ENCODE data around the gene SPSB4. TPM values are rescaled to one million over a fixed set of nuclear protein-coding genes. Genes with fewer than 3 reads are reported as not detected.

The SPSB4 gene
- total RNA-seq, 2 experiments from 2014 or later, result not detected

GRCh38 chr3:141148169-141148568 is 97.0 kb downstream of the SPSB4 start:
- ChIA-PET POLR2A (no interaction called here), CTCF (ENCODE audit: unreplicated experiment) (no interaction called here)
- no peaks in the 10 kb centered on the region for H3K9me3 ChIP-seq (ENCODE audit: low read length)
- no peak for TF ChIP-seq EZH2phosphoT487 (IDR thresholded peaks at IDR 0.05; ENCODE audit: borderline replicate concordance, low read depth, low read length)
- TF ChIP-seq CTCF (conservative IDR thresholded peaks at IDR 0.05; ENCODE audit: low read length), result no peak
- no peaks in the 10 kb centered on the region for H4K20me1 ChIP-seq (ENCODE audit: insufficient read depth, low read length)
- no peak for DNase-seq (ENCODE audit: low spot score)
- H3K27ac ChIP-seq (ENCODE audit: low read depth, low read length, poor library complexity, severe bottlenecking), result no peak overlapping the region
- BruUV-seq (replicated peaks), result no TSS peak
- H2AFZ ChIP-seq (ENCODE audit: low read length), result no peak overlapping the region
- intact Hi-C loops (cut with micrococcal nuclease; ENCODE audit: unreplicated experiment), result no loop called here
- H3K36me3 ChIP-seq (ENCODE audit: insufficient read depth, low read length), result no peaks in the 10 kb centered on the region
- no peak overlapping the region for H3K4me2 ChIP-seq (ENCODE audit: low read length)
- H3K9me2 ChIP-seq (ENCODE audit: insufficient read depth, low read length), result no peaks in the 10 kb centered on the region
- no peak overlapping the region for H3K4me3 ChIP-seq (ENCODE audit: low read depth, low read length, poor library complexity, severe bottlenecking)
- no peaks in the 10 kb centered on the region for H3K79me2 ChIP-seq (ENCODE audit: insufficient read depth, low read depth, low read length)
- H3K4me1 ChIP-seq (ENCODE audit: insufficient read depth, low read length, poor library complexity, severe bottlenecking), result no peaks in the 10 kb centered on the region

- CTCF ChIA-PET (ENCODE audit: unreplicated experiment), result no interaction called here
- no peaks in the 10 kb centered on the region for H3K36me3 ChIP-seq (ENCODE audit: insufficient read depth, low read length)
- DNase-seq (ENCODE audit: low spot score), result no peak
- no peak overlapping the region for H3K4me2 ChIP-seq (ENCODE audit: low read length)
- H3K27ac ChIP-seq (ENCODE audit: low read depth, low read length, poor library complexity, severe bottlenecking), result no peak overlapping the region
- H3K9me2 ChIP-seq (ENCODE audit: insufficient read depth, low read length), result no peaks in the 10 kb centered on the region
- BruUV-seq (replicated peaks), result no TSS peak
- POLR2A ChIA-PET, result no interaction called here
- H3K9me3 ChIP-seq (ENCODE audit: low read length), result no peaks in the 10 kb centered on the region
- no peak overlapping the region for H3K4me3 ChIP-seq (ENCODE audit: low read depth, low read length, poor library complexity, severe bottlenecking)
- intact Hi-C loops (cut with micrococcal nuclease; ENCODE audit: unreplicated experiment), result no loop called here
- no peaks in the 10 kb centered on the region for H3K79me2 ChIP-seq (ENCODE audit: insufficient read depth, low read depth, low read length)
- H3K4me1 ChIP-seq (ENCODE audit: insufficient read depth, low read length, poor library complexity, severe bottlenecking), result no peaks in the 10 kb centered on the region
- TF ChIP-seq CTCF (conservative IDR thresholded peaks at IDR 0.05; ENCODE audit: low read length) (no peak), EZH2phosphoT487 (IDR thresholded peaks at IDR 0.05; ENCODE audit: borderline replicate concordance, low read depth, low read length) (no peak)
- H2AFZ ChIP-seq (ENCODE audit: low read length), result no peak overlapping the region
- no peaks in the 10 kb centered on the region for H4K20me1 ChIP-seq (ENCODE audit: insufficient read depth, low read length)
These were observed 97.6 kb downstream of the SPSB4 start for GRCh38 chr3:141148770-141149169.

DNA sequence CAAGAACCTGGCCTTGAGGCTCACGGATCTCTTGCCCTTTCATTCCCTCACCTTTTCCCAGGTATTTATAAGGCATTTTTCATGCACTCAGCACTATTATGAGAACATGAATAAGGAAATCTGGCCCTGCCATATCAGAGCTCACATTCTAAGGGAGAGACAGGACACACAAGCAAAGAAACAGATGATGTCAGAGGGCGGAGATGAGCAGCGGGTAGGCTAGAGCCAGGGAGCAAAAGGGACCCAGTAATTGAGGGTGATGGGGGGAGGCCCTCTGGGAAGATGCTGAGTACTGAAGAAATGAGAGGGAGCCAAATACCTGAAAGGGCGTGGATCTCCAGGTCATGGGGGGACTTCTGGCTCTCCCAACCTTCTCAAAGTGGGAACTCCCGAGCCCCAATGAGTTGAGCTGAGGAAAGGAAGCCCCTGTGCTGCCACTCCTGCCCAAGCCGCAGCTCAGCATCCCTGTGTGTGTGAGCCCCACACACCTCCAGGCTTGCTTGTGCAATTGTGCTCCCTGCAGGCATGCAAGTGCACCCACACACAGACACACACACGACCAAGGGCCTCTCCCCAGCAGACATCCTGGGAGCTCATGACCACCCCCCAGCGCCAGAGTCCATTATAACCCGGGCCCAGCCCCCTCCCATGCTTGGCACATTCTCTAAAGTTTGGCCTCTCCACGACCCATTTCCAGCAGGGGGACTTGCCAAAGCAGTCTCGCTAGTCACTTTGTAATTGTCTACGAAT is 99.1 kb downstream of the SPSB4 start:
- H3K79me2 ChIP-seq (ENCODE audit: insufficient read depth, low read depth, low read length), result no peaks in the 10 kb centered on the region
- H3K4me2 ChIP-seq (ENCODE audit: low read length), result no peak overlapping the region
- H2AFZ ChIP-seq (ENCODE audit: low read length), result no peak overlapping the region
- no peak overlapping the region for H3K4me3 ChIP-seq (ENCODE audit: low read depth, low read length, poor library complexity, severe bottlenecking)
- ChIA-PET POLR2A (no interaction called here), CTCF (ENCODE audit: unreplicated experiment) (no interaction called here)
- H3K27ac ChIP-seq (ENCODE audit: low read depth, low read length, poor library complexity, severe bottlenecking), result no peak overlapping the region
- DNase-seq (ENCODE audit: low spot score), result no peak
- no peaks in the 10 kb centered on the region for H3K9me2 ChIP-seq (ENCODE audit: insufficient read depth, low read length)
- H3K9me3 ChIP-seq (ENCODE audit: low read length), result no peaks in the 10 kb centered on the region
- TF ChIP-seq EZH2phosphoT487 (IDR thresholded peaks at IDR 0.05; ENCODE audit: borderline replicate concordance, low read depth, low read length) (no peak), CTCF (conservative IDR thresholded peaks at IDR 0.05; ENCODE audit: low read length) (no peak)
- intact Hi-C loops (cut with micrococcal nuclease; ENCODE audit: unreplicated experiment), result no loop called here
- BruUV-seq (replicated peaks), result no TSS peak
- no peaks in the 10 kb centered on the region for H3K4me1 ChIP-seq (ENCODE audit: insufficient read depth, low read length, poor library complexity, severe bottlenecking)
- H4K20me1 ChIP-seq (ENCODE audit: insufficient read depth, low read length), result no peaks in the 10 kb centered on the region
- H3K36me3 ChIP-seq (ENCODE audit: insufficient read depth, low read length), result no peaks in the 10 kb centered on the region
